Endodermal cell (in vitro differentiated cells): Measurements from ENCODE around the gene RPA3. TPM values are rescaled to one million over a fixed set of nuclear protein-coding genes. Genes with fewer than 3 reads are reported as not detected.

Source experiments
- DNase-seq: peaks from one replicate; pipeline ENCODE4 v3.0.0-alpha.2; 2017
- H3K27ac ChIP-seq: 2 replicates; pipeline ENCODE4 v1.5.1; 2013; ENCODE audit warnings: mild to moderate bottlenecking, low read depth, low read length, moderate library complexity
- H3K27me3 ChIP-seq: 2 replicates; pipeline ENCODE4 v1.6.1; 2013; ENCODE audit warnings: mild to moderate bottlenecking, low read length, moderate library complexity; ENCODE audit not compliant: insufficient read depth, control insufficient read depth, poor library complexity, severe bottlenecking
- H3K36me3 ChIP-seq: 2 replicates; pipeline ENCODE4 v1.7.0; 2013; ENCODE audit warnings: mild to moderate bottlenecking, low read length, moderate library complexity; ENCODE audit not compliant: control insufficient read depth, insufficient read depth
- H3K4me1 ChIP-seq: one replicate; pipeline ENCODE4 v1.7.0; 2013; ENCODE audit warnings: low read length; ENCODE audit not compliant: control insufficient read depth, insufficient read depth
- H3K4me3 ChIP-seq: 2 replicates; pipeline ENCODE4 v1.5.1; 2013; ENCODE audit warnings: mild to moderate bottlenecking, low read length, moderate library complexity
- H3K9ac ChIP-seq: 2 replicates; pipeline ENCODE4 v1.6.1; 2013; ENCODE audit warnings: mild to moderate bottlenecking, low read length, moderate library complexity; ENCODE audit not compliant: poor library complexity, severe bottlenecking; ENCODE audit errors: extremely low read depth
- H3K9me3 ChIP-seq: 2 replicates; pipeline ENCODE4 v1.6.1; 2013; ENCODE audit warnings: mild to moderate bottlenecking, low read length, moderate library complexity; ENCODE audit not compliant: control insufficient read depth
- H3K27ac Mint-ChIP-seq: 2 replicates; pipeline ENCODE4 v1.8.0; 2020; ENCODE audit warnings: mixed read lengths
- H3K27me3 Mint-ChIP-seq: 2 replicates; pipeline ENCODE4 v1.8.0; 2021; ENCODE audit warnings: mild to moderate bottlenecking, mixed read lengths; ENCODE audit not compliant: insufficient read depth
- H3K36me3 Mint-ChIP-seq: 2 replicates; pipeline ENCODE4 v1.8.0; 2020; ENCODE audit warnings: low read depth, mixed read lengths
- H3K4me1 Mint-ChIP-seq: 2 replicates; pipeline ENCODE4 v1.8.0; 2020; ENCODE audit warnings: mixed read lengths
- H3K4me3 Mint-ChIP-seq: 2 replicates; pipeline ENCODE4 v1.8.0; 2020; ENCODE audit warnings: mild to moderate bottlenecking, moderate library complexity, mixed read lengths
- H3K9me3 Mint-ChIP-seq: 2 replicates; pipeline ENCODE4 v1.8.0; 2020; ENCODE audit warnings: mild to moderate bottlenecking, mixed read lengths
- CTCF ChIP-seq: fragments of 200-600 bp; sonication (generic); conservative IDR thresholded peaks from 2 replicates; pipeline ENCODE4 v1.5.0; 2021; ENCODE audit warnings: antibody characterized with exemption, mild to moderate bottlenecking
- WGBS, 2 experiments: methylation state at CpG; one replicate each; pipeline versions ENCODE4 v1.1.5 to v1.1.7; 2013; ENCODE audit warnings: missing lambda C conversion rate in 2 of 2, mixed read lengths in 1 of 2; ENCODE audit not compliant: insufficient coverage in 1 of 2, insufficient read length in 1 of 2; 5-methylcytosine and 5-hydroxymethylcytosine counted together
- total RNA-seq, 2 donors: library from RNA; stranded (reverse); fragmentation: NEBNext Ultra II Directional in 1 of 2; extraction: Animal tissue kit (Norgen Biotek cat#: 25700) in 1 of 2; gene quantifications; 2 replicates in 1 of 2; 3 replicates in 1 of 2; pipeline ENCODE4 v1.2.1, GENCODE V29; 2021

The RPA3 gene
- total RNA-seq, 2 donors from 2014 or later, result 65.5 to 97.8 TPM

GRCh38 chr7:7698930-7699329 lies 19.5 kb downstream of the RPA3 start:
- Histone ChIP-seq H3K27me3 (no peaks in the 10 kb centered on the region), H3K27ac (no peak overlapping the region), H3K4me1 (no peaks in the 10 kb centered on the region), H3K36me3 (no peaks in the 10 kb centered on the region), H3K4me3 (no peak overlapping the region), H3K9ac (no peak overlapping the region), H3K9me3 (no peaks in the 10 kb centered on the region)
- peaks cover 12% of the 10 kb centered on the region for H3K4me1 Mint-ChIP-seq
- TF ChIP-seq CTCF, result no peak
- H3K4me3 Mint-ChIP-seq, result no peak overlapping the region
- no peaks in the 10 kb centered on the region for H3K27me3 Mint-ChIP-seq
- H3K27ac Mint-ChIP-seq, result no peak overlapping the region
- 93% methylated on average over 2 of the region's 2 CpGs; no CpG with 5 or more reads in 1 of the 2 experiments for WGBS, 2 experiments
- peaks cover 4% of the 10 kb centered on the region for H3K36me3 Mint-ChIP-seq
- H3K9me3 Mint-ChIP-seq, result peaks cover 5% of the 10 kb centered on the region
- DNase-seq, result no peak

- H3K4me1 Mint-ChIP-seq, result peaks cover 2% of the 10 kb centered on the region
- no peak overlapping the region for H3K4me3 ChIP-seq
- H3K4me3 Mint-ChIP-seq, result no peak overlapping the region
- no peaks in the 10 kb centered on the region for H3K9me3 ChIP-seq
- peaks cover 5% of the 10 kb centered on the region for H3K9me3 Mint-ChIP-seq
- H3K27me3 Mint-ChIP-seq, result no peaks in the 10 kb centered on the region
- H3K36me3 Mint-ChIP-seq, result peaks cover 4% of the 10 kb centered on the region
- no peak overlapping the region for H3K27ac Mint-ChIP-seq
- H3K36me3 ChIP-seq, result no peaks in the 10 kb centered on the region
- H3K27me3 ChIP-seq, result no peaks in the 10 kb centered on the region
- 91 to 100% methylated on average over 1 to 2 of the region's 3 CpGs for WGBS, 2 experiments
- no peak overlapping the region for H3K27ac ChIP-seq
- TF ChIP-seq CTCF, result no peak
- no peak for DNase-seq
- H3K4me1 ChIP-seq, result no peaks in the 10 kb centered on the region
- no peak overlapping the region for H3K9ac ChIP-seq
Observed at GRCh38 chr7:7696458-7697119, 21.8 kb downstream of the RPA3 start.

GRCh38 chr7:7695111-7695817 lies 23.1 kb downstream of the RPA3 start:
- TF ChIP-seq CTCF, result no peak
- DNase-seq, result no peak
- Histone ChIP-seq H3K27ac (no peak overlapping the region), H3K36me3 (no peaks in the 10 kb centered on the region), H3K27me3 (no peaks in the 10 kb centered on the region), H3K4me1 (no peaks in the 10 kb centered on the region), H3K4me3 (no peak overlapping the region), H3K9ac (no peak overlapping the region), H3K9me3 (no peaks in the 10 kb centered on the region)
- WGBS, 2 experiments, result 95 to 100% methylated on average over 2 to 5 of the region's 5 CpGs
- no peaks in the 10 kb centered on the region for H3K4me1 Mint-ChIP-seq
- peaks cover 4% of the 10 kb centered on the region for H3K36me3 Mint-ChIP-seq
- H3K27ac Mint-ChIP-seq, result no peak overlapping the region
- no peaks in the 10 kb centered on the region for H3K27me3 Mint-ChIP-seq
- H3K9me3 Mint-ChIP-seq, result peaks cover 5% of the 10 kb centered on the region
- H3K4me3 Mint-ChIP-seq, result no peak overlapping the region
